Measurements from ENCODE around the gene STX16. TPM values are rescaled to one million over a fixed set of nuclear protein-coding genes. Genes with fewer than 3 reads are reported as not detected.

Gene STX16
- total and polyA plus RNA-seq, 9 of the 15 experiments (the other 6 are each of a cell fraction or from before 2014, with no cell fraction given), result 4.4 to 43.5 (median 14.7) TPM

DNA sequence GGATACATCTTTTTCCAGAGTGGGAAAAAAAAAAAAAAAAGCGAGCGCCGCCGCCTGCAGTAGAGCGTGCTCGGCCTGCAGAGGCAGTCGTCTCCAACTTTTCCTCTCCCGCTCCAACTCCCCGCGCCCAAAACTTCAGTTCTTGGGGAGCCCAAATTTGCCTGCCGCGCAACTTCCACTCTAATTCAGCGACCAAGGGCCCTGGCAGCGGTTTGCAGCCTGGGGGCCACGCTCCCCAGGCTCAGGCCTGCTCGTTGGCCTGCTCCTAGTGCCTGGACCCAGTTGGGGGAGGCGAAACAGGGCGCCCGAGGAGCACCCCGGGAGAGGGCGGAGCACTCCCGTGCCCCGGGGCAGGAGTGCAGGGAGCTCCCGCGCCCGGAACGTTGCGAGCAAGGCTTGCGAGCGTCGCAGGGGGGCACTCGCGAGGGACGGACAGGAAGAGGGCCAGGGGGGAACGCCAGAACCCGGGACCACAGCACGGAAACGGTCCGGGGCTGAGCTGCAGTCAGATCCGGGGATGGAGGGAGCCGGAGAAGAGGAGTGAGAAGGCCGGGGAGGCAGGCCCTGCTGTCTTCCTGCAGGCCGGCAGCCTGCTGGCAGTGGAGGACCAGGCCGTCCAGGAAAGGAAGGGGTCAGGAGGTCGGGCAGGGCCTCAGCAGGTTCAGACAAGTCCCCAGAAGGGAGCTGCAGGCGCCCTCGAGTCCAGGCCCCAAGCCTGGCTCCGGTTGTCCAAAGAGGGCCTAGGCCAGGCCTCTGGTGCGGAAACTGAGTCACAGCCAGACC is at the start of gene STX16 (continued):
- TF ChIP-seq FOXJ2 (tag; IDR thresholded peaks at IDR 0.05) (no peak), TCF7 (IDR thresholded peaks at IDR 0.05; ENCODE audit: borderline replicate concordance) (peak; percentile 84; the same call in 1 of the 2 replicates), ARNT (IDR thresholded peaks at IDR 0.05) (peak; percentile 60 to 61; a peak in 2 of 4 replicates), NR1H2 (CRISPR knock-in tag; IDR thresholded peaks at IDR 0.05) (0 out of 2 replicates have a peak, but pooled peaks have one; percentile 83), ADNP (tag; IDR thresholded peaks at IDR 0.05) (peak; percentile 86), POLR2B (IDR thresholded peaks at IDR 0.05; ENCODE audit: low read depth, partially characterized antibody) (peak; percentile 74), LARP7 (IDR thresholded peaks at IDR 0.05) (0 out of 2 replicates have a peak, but pooled peaks have one; percentile 31), CREB1 (IDR thresholded peaks at IDR 0.05) (peak; percentile 61; the same call in 1 of the 2 replicates), CREB1 (CRISPR knock-in tag; IDR thresholded peaks at IDR 0.05) (0 out of 2 replicates have a peak, but pooled peaks have one; percentile 51), TEAD4 (IDR thresholded peaks at IDR 0.05; ENCODE audit: low read length) (peak; percentile 51; the same call in 1 of the 2 replicates), TEAD4 (CRISPR knock-in tag; IDR thresholded peaks at IDR 0.05; ENCODE audit: borderline replicate concordance) (no peak), ZNF253 (CRISPR knock-in tag; conservative IDR thresholded peaks at IDR 0.05) (0 out of 2 replicates have a peak, but pooled peaks have one; percentile 47), RBM22 (IDR thresholded peaks at IDR 0.05; ENCODE audit: low read depth, low read length, poor library complexity, severe bottlenecking) (peak; percentile 100), TCF7L2 (IDR thresholded peaks at IDR 0.05; ENCODE audit: low read depth, low read length) (peak; percentile 37; the same call in 1 of the 2 replicates), ETS2 (tag; IDR thresholded peaks at IDR 0.05; ENCODE audit: borderline replicate concordance, poor library complexity, severe bottlenecking) (no peak), U2AF1 (optimal IDR thresholded peaks at IDR 0.05; ENCODE audit: low read depth, low read length) (peak; percentile 77), CC2D1A (IDR thresholded peaks at IDR 0.05) (0 out of 2 replicates have a peak, but pooled peaks have one; percentile 37), ZNF586 (CRISPR knock-in tag; conservative IDR thresholded peaks at IDR 0.05) (no peak), TRIM24 (IDR thresholded peaks at IDR 0.05) (peak; percentile 22 to 100; a peak in 2 of 4 replicates), KLF13 (tag; IDR thresholded peaks at IDR 0.05; ENCODE audit: borderline replicate concordance, low read depth) (peak; percentile 89; the same call in 1 of the 2 replicates), NFE2 (IDR thresholded peaks at IDR 0.05; ENCODE audit: low read depth) (no peak), RBFOX2 (IDR thresholded peaks at IDR 0.05; ENCODE audit: low read depth, low read length) (peak; percentile 89), MBD2 (IDR thresholded peaks at IDR 0.05; ENCODE audit: borderline replicate concordance, low read depth) (peak; percentile 90), ZNF583 (CRISPR knock-in tag; IDR thresholded peaks at IDR 0.05) (peak; percentile 79; the same call in 1 of the 2 replicates), CHD2 (IDR thresholded peaks at IDR 0.05; ENCODE audit: low read depth, low read length) (peak; percentile 47; the same call in 1 of the 2 replicates)
- TF ChIP-seq, protein P1, sequence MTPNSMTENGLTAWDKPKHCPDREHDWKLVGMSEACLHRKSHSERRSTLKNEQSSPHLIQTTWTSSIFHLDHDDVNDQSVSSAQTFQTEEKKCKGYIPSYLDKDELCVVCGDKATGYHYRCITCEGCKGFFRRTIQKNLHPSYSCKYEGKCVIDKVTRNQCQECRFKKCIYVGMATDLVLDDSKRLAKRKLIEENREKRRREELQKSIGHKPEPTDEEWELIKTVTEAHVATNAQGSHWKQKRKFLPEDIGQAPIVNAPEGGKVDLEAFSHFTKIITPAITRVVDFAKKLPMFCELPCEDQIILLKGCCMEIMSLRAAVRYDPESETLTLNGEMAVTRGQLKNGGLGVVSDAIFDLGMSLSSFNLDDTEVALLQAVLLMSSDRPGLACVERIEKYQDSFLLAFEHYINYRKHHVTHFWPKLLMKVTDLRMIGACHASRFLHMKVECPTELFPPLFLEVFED (CRISPR knock-in tag; conservative IDR thresholded peaks at IDR 0.05), result 0 out of 2 replicates have a peak, but pooled peaks have one; percentile 70
- TF ChIP-seq, protein P2, sequence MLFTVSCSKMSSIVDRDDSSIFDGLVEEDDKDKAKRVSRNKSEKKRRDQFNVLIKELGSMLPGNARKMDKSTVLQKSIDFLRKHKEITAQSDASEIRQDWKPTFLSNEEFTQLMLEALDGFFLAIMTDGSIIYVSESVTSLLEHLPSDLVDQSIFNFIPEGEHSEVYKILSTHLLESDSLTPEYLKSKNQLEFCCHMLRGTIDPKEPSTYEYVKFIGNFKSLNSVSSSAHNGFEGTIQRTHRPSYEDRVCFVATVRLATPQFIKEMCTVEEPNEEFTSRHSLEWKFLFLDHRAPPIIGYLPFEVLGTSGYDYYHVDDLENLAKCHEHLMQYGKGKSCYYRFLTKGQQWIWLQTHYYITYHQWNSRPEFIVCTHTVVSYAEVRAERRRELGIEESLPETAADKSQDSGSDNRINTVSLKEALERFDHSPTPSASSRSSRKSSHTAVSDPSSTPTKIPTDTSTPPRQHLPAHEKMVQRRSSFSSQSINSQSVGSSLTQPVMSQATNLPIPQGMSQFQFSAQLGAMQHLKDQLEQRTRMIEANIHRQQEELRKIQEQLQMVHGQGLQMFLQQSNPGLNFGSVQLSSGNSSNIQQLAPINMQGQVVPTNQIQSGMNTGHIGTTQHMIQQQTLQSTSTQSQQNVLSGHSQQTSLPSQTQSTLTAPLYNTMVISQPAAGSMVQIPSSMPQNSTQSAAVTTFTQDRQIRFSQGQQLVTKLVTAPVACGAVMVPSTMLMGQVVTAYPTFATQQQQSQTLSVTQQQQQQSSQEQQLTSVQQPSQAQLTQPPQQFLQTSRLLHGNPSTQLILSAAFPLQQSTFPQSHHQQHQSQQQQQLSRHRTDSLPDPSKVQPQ (CRISPR knock-in tag; IDR thresholded peaks at IDR 0.05; ENCODE audit: borderline replicate concordance), result no peak
